Chondrocyte (in vitro differentiated cells): Measurements from ENCODE around the gene TMEM204. TPM values are rescaled to one million over a fixed set of nuclear protein-coding genes. Genes with fewer than 3 reads are reported as not detected.

Experiments
- DNase-seq: peaks from one replicate; pipeline ENCODE4 v3.0.0; 2021; ENCODE audit warnings: mixed read lengths, low spot score
- H3K27ac Mint-ChIP-seq: one replicate; pipeline ENCODE4 v1.8.0; 2021; ENCODE audit warnings: mild to moderate bottlenecking, moderate library complexity, mixed read lengths; ENCODE audit not compliant: unreplicated experiment
- H3K27me3 Mint-ChIP-seq: 2 replicates; pipeline ENCODE4 v1.8.0; 2021; ENCODE audit warnings: low read depth, mixed read lengths
- H3K36me3 Mint-ChIP-seq: 2 replicates; pipeline ENCODE4 v1.8.0; 2021; ENCODE audit warnings: low read depth, mixed read lengths
- H3K4me1 Mint-ChIP-seq: 2 replicates; pipeline ENCODE4 v1.8.0; 2021; ENCODE audit warnings: low read depth, mild to moderate bottlenecking, mixed read lengths
- H3K4me3 Mint-ChIP-seq: one replicate; pipeline ENCODE4 v1.8.0; 2021; ENCODE audit warnings: mild to moderate bottlenecking, moderate library complexity, mixed read lengths; ENCODE audit not compliant: unreplicated experiment
- H3K9me3 Mint-ChIP-seq: 2 replicates; pipeline ENCODE4 v1.8.0; 2021; ENCODE audit warnings: low read depth, mixed read lengths
- CTCF ChIP-seq: fragments of 200-600 bp; sonication (generic); IDR thresholded peaks from 2 replicates; pipeline ENCODE4 v1.5.0; 2021; ENCODE audit warnings: antibody characterized with exemption, mild to moderate bottlenecking, moderate library complexity
- total RNA-seq: library from RNA; stranded (reverse); gene quantifications from 3 replicates; pipeline ENCODE4 v1.2.1, GENCODE V29; 2021

Gene TMEM204
- total RNA-seq, 1 donor from 2014 or later = 8.4 TPM

DNA sequence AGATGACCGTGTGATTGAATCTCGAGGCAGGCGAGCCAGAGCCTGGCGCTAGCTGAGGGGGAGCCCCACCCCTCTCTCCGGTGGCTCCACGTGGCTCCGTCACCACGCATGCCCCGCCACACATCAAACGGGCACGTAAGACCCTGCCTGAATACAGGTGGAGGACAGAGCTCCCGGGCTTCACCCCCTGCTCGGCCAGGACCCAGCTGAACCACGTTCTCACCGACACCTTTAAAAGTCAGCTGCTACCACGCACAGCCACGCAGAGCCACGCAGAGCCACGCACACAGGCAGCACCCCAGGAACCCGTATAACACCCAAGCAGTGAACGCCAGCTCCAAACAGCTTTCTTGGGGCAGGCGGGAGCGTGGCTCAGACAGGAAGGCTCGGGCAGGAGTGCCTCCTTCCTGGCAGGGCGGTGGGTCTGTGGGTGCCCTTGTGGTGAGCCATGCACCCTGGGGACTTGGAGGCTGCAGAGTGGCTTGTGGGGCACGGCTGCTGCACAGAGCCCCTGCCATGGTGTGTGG, 4.4 kb downstream of the TMEM204 start:
- Mint-ChIP-seq H3K4me1 (peaks cover 32% of the 10 kb centered on the region), H3K36me3 (peaks cover 10% of the 10 kb centered on the region), H3K4me3 (no peak overlapping the region), H3K9me3 (no peaks in the 10 kb centered on the region), H3K27ac (no peak overlapping the region), H3K27me3 (no peaks in the 10 kb centered on the region)
- DNase-seq = no peak
- no peak for TF ChIP-seq CTCF

DNA sequence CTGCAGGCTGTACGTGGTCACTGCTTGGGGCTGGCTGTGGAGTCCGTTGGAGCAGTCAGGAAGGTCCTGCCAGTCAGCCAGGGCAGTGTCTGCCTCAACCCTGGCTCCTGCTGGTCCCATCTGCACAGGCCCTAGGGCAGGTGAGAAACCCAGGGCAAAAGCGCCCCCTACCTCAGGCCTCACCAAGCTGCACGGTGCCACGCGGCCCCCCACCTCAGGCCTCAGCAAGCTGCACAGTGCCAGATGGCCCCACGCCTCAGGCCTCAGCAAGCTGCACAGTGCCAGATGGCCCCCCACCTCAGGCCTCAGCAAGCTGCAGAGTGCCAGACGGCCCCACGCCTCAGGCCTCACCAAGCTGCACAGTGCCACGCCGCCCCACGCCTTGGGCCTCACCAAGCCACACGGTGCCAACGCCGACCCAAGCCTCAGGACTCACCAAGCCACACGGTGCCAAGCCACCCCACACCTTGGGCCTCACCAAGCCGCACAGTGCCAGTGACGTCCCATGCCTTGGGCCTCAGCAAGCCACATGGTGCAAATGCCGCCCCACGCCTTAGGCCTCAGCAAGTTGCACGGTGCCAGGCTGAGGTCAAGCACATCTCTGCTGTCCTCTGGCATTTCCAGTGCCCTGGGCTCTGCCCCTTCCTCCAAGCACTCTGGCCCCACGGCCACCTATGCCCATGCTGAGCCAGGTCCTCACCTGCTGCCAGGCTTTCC, 5.5 kb downstream of the TMEM204 start:
- Mint-ChIP-seq H3K27me3 (no peaks in the 10 kb centered on the region), H3K27ac (no peak overlapping the region), H3K9me3 (no peaks in the 10 kb centered on the region), H3K4me3 (no peak overlapping the region), H3K36me3 (peaks cover 12% of the 10 kb centered on the region), H3K4me1 (peaks cover 32% of the 10 kb centered on the region)
- DNase-seq = peak; percentile 77
- TF ChIP-seq CTCF = peak; percentile 14

- Mint-ChIP-seq H3K27ac (no peak overlapping the region), H3K27me3 (no peaks in the 10 kb centered on the region), H3K36me3 (peaks cover 12% of the 10 kb centered on the region), H3K9me3 (no peaks in the 10 kb centered on the region), H3K4me1 (peaks cover 25% of the 10 kb centered on the region), H3K4me3 (no peak overlapping the region)
- DNase-seq = peak; percentile 88
- no peak for TF ChIP-seq CTCF
Observed at GRCh38 chr16:1539720-1540555, 6.5 kb downstream of the TMEM204 start.

DNA sequence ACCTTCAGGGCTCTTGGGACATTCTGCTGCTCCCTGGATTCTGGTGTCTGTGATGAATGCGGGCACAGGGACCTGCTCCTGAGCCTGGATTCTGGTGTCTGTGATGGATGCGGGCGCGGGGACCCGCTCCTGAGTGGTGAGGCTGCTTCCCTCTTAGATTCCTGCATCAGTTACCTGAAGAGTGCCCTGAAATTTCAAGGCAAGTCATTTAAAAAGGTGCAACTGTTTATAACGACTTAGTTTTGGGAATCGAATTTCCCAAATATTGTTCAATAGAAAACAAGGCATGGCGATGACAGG, 7.0 kb downstream of the TMEM204 start:
- no peak for DNase-seq
- no peaks in the 10 kb centered on the region for H3K9me3 Mint-ChIP-seq
- no peak for TF ChIP-seq CTCF
- H3K27ac Mint-ChIP-seq = no peak overlapping the region
- H3K4me3 Mint-ChIP-seq = no peak overlapping the region
- peaks cover 19% of the 10 kb centered on the region for H3K4me1 Mint-ChIP-seq
- H3K36me3 Mint-ChIP-seq = peaks cover 12% of the 10 kb centered on the region
- no peaks in the 10 kb centered on the region for H3K27me3 Mint-ChIP-seq

GRCh38 chr16:1541293-1542165, 8.1 kb downstream of the TMEM204 start:
- Mint-ChIP-seq H3K4me3 (no peak overlapping the region), H3K27ac (no peak overlapping the region), H3K9me3 (no peaks in the 10 kb centered on the region), H3K36me3 (peaks cover 11% of the 10 kb centered on the region), H3K4me1 (peaks cover 16% of the 10 kb centered on the region), H3K27me3 (no peaks in the 10 kb centered on the region)
- DNase-seq = peak; percentile 69
- no peak for TF ChIP-seq CTCF
